SU-DHL-6 (cell line): Measurements from ENCODE around the gene ADAMTS17.

ENCODE experiments used
- CTCF ChIP-seq: fragments of 200-600 bp; sonication (generic); IDR thresholded peaks from one replicate; pipeline ENCODE4 v1.5.1; 2017; ENCODE audit warnings: antibody characterized with exemption, mild to moderate bottlenecking, low read length, moderate library complexity; ENCODE audit not compliant: insufficient read depth, poor library complexity, severe bottlenecking
- EZH2phosphoT487 ChIP-seq: fragments of 200-600 bp; sonication (generic), shearing (Covaris generic); conservative IDR thresholded peaks from 2 replicates; pipeline ENCODE4 v1.6.1; 2018; ENCODE audit warnings: mild to moderate bottlenecking, antibody characterized with exemption, low read length, moderate library complexity, mixed read lengths

- no peak for TF ChIP-seq CTCF
- no peak for TF ChIP-seq EZH2phosphoT487
These were observed 154.1 kb downstream of the ADAMTS17 start for GRCh38 chr15:100187677-100188076.
